ENCODE results near the gene CD34. TPM values are rescaled to one million over a fixed set of nuclear protein-coding genes. Genes with fewer than 3 reads are reported as not detected.

CD34 gene
- total RNA-seq, 1 experiment from 2014 or later: 0.35 TPM

DNA sequence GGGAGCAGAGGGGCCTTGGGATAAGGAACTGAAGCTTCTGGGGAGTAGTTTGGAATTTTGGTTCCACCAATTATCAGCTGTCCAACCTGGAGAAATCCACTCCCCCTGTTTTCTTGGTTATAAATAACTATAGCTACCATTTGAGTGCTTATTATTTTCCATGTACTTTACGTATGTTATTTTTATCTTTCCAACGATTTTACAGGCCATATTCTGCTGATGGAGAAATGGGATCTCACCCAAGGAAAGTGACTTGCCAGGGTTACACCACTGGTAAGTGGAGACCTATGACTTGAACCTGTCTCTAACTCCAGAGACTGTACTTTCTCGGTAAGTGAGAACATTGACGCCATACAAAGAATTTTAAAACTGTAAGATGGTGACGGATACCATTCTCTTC is 49.0 kb upstream of the CD34 start:
- H3K79me1 ChIP-seq (ENCODE audit: insufficient read depth, low read depth, low read length, poor library complexity, severe bottlenecking): no peaks in the 10 kb centered on the region
- Mint-ChIP-seq H3K4me1 (peaks cover 13 to 14% of the 10 kb centered on the region in 2 experiments), H3K9me3 (peaks cover 0 to 5% of the 10 kb centered on the region in 2 experiments; a peak in 1 of 5 replicates), H3K27ac (no peak overlapping the region), H3K36me3 (ENCODE audit: insufficient read depth in 1 of 3, low read depth in 3 of 3) (no peaks in the 10 kb centered on the region; a peak in 1 of 7 replicates), H3K27me3 (ENCODE audit: low read depth) (peaks cover 94% of the 10 kb centered on the region), H3K4me3 (peak overlapping the region; percentile 65 to 81)
- H4K5ac ChIP-seq (ENCODE audit: insufficient read length, low read depth, low read length): no peak overlapping the region
- no peak overlapping the region for H4K91ac ChIP-seq (ENCODE audit: insufficient read length, low read depth, low read length)
- no peak overlapping the region for H3T11ph ChIP-seq (ENCODE audit: low read length)
- H3K56ac ChIP-seq (ENCODE audit: insufficient read length, low read depth, low read length): no peak overlapping the region
- H3K27ac ChIP-seq (ENCODE audit: insufficient read length, low read depth, low read length): no peak overlapping the region
- no peak overlapping the region for H2AK5ac ChIP-seq (ENCODE audit: insufficient read length, low read length)
- H2BK20ac ChIP-seq (ENCODE audit: low read depth, low read length, poor library complexity, severe bottlenecking): no peak overlapping the region
- no peaks in the 10 kb centered on the region for H4K20me1 ChIP-seq (ENCODE audit: control insufficient read depth, insufficient read depth, insufficient read length)
- H3K4ac ChIP-seq (ENCODE audit: low read depth, low read length): no peak overlapping the region
- no peak overlapping the region for H2AFZ ChIP-seq (ENCODE audit: low read length)
- H2BK15ac ChIP-seq (ENCODE audit: low read depth, low read length): no peak overlapping the region
- H3K18ac ChIP-seq (ENCODE audit: insufficient read length, low read depth, low read length): no peak overlapping the region
- no peaks in the 10 kb centered on the region for H3K4me1 ChIP-seq (ENCODE audit: insufficient read depth, low read length)
- no peaks in the 10 kb centered on the region for H3K79me2 ChIP-seq (ENCODE audit: insufficient read depth, low read length)
- H3K9me3 ChIP-seq (ENCODE audit: control insufficient read depth, low read depth, low read length): no peaks in the 10 kb centered on the region
- H3K4me2 ChIP-seq (ENCODE audit: insufficient read depth, insufficient read length, low read length): peak overlapping the region; percentile 30
- H4K8ac ChIP-seq (replicated peaks; ENCODE audit: insufficient read length, low read depth, low read length): no peak overlapping the region
- no CpG with 5 or more reads among the region's 5 CpGs for WGBS (ENCODE audit: extremely low coverage, insufficient read length, low lambda C conversion rate)
- DNase-seq: no peak
- H3K23ac ChIP-seq (ENCODE audit: insufficient read length, low read depth, low read length): no peak overlapping the region
- H2BK120ac ChIP-seq (ENCODE audit: low read depth, low read length, poor library complexity, severe bottlenecking): no peak overlapping the region
- no peak overlapping the region for H2BK12ac ChIP-seq (ENCODE audit: insufficient read length, low read depth, low read length)
- H3K14ac ChIP-seq (ENCODE audit: insufficient read depth, low read length): no peak overlapping the region
- TF ChIP-seq, protein P1, sequence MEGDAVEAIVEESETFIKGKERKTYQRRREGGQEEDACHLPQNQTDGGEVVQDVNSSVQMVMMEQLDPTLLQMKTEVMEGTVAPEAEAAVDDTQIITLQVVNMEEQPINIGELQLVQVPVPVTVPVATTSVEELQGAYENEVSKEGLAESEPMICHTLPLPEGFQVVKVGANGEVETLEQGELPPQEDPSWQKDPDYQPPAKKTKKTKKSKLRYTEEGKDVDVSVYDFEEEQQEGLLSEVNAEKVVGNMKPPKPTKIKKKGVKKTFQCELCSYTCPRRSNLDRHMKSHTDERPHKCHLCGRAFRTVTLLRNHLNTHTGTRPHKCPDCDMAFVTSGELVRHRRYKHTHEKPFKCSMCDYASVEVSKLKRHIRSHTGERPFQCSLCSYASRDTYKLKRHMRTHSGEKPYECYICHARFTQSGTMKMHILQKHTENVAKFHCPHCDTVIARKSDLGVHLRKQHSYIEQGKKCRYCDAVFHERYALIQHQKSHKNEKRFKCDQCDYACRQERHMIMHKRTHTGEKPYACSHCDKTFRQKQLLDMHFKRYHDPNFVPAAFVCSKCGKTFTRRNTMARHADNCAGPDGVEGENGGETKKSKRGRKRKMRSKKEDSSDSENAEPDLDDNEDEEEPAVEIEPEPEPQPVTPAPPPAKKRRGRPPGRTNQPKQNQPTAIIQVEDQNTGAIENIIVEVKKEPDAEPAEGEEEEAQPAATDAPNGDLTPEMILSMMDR (conservative IDR thresholded peaks at IDR 0.05): no peak
- H2BK5ac ChIP-seq (ENCODE audit: insufficient read length, low read length): no peak overlapping the region
- H3K27me3 ChIP-seq (ENCODE audit: insufficient read depth, low read length): peaks cover 25% of the 10 kb centered on the region
- H3K23me2 ChIP-seq (ENCODE audit: insufficient read length, low read depth, low read length, poor library complexity, severe bottlenecking): peaks cover 9% of the 10 kb centered on the region
- no peak overlapping the region for H3K9ac ChIP-seq (ENCODE audit: extremely low read depth, insufficient read length, low read length)

Measured in H9 (cell line).